Measurements from ENCODE around the gene RAB13.
"Not testable (repeated sequence)": the region's sequence is repeated elsewhere in the genome, so short reads cannot be mapped to it uniquely, and the experiment has no call there.

- not testable (repeated sequence) for TF ChIP-seq CTCF (conservative IDR thresholded peaks at IDR 0.05 in 1 of 2, IDR thresholded peaks at IDR 0.05 in 1 of 2; ENCODE audit: extremely low read depth in 1 of 2, insufficient read depth in 1 of 2, low read depth in 1 of 2, low read length in 2 of 2); EZH2 (IDR thresholded peaks at IDR 0.05; ENCODE audit: borderline replicate concordance, low read length)
These were observed 4.4 kb downstream of the RAB13 start for GRCh38 chr1:153981735-153982134.
